Cortex of kidney (tissue), 1 donor: Measurements from ENCODE around the gene EPS8.
"Not testable (repeated sequence)": the region's sequence is repeated elsewhere in the genome, so short reads cannot be mapped to it uniquely, and the experiment has no call there.

Experiments used
- DNase-seq: peaks from one replicate; lab custom pipeline; 2025; lab: John Stamatoyannopoulos, UW

EPS8 gene

DNA sequence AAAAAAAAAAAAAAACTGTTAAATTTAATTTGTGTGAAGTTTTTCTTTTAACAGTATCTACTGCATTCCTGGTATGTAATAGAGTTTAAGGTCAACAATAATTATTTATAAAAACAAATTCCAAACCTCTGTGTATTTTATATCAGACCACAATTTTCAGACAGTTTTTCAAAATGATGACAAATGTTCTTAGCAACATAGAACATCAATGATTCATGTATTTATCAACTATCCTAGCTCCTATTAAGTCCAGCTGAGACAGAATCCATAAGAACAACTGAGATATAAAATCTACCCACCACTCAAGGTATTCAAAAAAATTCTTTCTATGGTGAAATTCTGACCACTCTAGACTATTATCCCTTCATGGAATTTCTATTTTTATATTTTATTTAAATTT, 144.5 kb downstream of the EPS8 start:
- no peak for DNase-seq

DNA sequence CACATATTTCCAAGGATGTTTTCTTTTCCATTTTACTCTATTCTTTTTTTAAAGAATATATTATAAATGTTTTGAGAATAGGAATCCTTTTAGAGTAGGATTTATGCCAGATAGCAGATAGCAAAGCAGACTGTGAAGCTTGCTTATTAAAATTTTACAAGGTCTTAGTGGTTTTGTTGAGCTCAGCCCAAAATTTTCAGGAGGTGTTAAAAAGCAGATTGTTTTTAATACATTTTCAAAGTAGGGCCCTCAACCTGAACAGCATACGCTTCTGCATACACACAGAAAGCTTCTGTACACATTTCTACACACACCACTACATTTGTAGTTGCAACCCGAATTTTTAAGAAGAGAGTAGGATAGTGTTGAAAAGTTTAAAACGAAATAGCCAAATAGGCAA, 151.0 kb downstream of the EPS8 start:
- no peak for DNase-seq

DNA sequence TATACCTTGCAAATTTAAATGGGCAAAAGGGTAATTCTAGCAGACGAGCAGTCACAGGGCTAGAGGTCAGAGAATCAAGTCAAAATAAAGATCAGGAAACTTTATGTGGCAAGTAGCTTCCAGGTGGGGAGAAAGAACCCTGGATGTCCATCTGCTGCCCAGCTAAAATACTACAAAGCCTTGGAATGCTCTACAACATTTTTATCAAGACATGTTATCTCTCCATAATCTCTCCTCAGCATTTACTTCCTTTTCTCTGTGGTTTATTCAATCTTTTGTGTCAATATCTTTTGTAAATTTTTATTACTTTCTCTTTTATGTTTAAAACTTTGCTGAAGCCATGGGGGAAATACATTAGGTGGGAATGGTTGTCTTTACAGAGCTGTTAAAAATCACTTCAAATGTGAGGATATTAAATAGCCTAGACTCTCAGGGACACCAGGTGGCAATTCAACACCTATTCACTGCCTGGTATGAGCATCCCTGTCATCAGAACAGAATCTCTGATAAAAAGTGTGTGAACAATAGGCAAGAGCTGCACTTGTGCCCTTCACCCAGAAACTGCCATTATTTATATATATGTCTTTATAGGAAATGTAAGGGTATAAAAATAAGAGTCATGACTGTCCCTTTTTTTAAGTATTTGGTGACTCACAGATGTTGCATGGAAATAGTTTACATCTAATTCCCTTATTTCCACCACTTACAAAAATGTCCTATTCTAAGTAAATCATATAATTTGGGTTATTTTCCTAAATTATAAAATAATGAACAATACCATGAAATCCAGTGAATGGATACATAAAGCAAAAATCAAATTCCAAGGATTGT, 152.9 kb downstream of the EPS8 start:
- no peak for DNase-seq

DNA sequence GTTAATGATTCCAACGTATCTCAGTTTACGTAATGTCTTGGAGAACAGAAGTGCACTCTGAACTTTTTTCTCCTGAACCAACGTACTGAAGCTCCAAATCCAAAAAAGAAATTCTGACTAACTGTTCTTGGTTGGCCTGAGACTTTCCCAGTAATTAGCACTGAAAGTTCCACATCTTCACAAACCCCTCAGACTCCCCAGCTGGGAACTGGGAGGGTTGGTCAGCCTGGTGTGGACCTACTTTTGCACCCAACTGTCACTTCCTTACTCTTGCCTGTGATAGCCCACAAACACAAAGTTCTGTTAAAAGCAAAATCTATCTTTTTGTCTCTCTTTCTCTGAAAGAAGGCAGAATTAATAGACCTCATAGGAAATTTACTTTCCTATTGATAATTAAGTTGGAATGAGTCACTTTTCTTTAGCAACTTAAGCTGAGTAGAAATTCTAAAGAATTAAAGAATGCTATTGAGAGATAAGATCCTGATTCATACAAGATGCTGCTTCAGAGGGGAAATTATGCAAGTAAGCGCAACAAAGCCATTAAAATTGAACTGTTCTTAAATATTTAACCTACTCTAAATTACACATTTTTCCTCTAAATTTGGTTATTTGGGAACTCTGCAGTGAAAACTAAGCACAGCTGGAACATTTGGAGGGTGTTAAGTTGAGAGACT, 155.0 kb downstream of the EPS8 start:
- DNase-seq: no peak

DNA sequence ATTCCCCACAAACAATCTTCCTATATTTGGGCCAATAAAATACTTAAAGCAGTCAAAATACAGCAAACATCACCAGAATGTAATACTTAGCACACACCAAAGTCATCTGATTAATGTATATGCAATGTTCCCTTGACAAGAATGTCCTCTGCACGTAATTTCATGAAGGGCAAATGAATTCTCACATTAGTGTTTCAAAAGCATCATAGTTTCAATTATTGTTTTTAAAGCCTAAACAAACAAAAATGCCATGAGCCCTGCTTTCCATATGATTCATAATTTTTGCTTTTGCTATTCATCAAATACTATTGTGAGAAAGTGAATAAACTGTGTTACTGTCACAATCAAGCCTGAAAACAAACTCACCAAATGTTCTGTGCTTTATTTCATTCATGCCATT, 156.0 kb downstream of the EPS8 start:
- DNase-seq: no peak

DNA sequence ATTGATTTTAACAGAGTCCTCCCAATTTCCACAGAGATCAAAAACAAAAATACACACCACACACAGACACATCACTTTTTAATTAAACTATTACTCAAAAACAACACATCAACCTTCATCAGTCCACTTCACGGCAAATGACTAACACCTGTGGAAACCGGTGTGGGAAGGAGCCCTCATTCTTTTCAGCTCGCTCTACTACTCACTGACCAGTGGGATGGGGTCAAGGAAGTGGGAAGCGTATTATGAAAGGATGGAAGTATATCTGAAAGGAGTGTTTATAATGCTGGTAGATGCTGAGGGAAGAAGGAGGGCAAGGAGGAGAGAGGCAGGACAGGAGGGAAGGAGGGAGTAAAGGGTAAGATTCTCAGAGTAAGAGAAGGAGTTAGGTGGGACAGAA, 156.5 kb downstream of the EPS8 start:
- DNase-seq: no peak

DNA sequence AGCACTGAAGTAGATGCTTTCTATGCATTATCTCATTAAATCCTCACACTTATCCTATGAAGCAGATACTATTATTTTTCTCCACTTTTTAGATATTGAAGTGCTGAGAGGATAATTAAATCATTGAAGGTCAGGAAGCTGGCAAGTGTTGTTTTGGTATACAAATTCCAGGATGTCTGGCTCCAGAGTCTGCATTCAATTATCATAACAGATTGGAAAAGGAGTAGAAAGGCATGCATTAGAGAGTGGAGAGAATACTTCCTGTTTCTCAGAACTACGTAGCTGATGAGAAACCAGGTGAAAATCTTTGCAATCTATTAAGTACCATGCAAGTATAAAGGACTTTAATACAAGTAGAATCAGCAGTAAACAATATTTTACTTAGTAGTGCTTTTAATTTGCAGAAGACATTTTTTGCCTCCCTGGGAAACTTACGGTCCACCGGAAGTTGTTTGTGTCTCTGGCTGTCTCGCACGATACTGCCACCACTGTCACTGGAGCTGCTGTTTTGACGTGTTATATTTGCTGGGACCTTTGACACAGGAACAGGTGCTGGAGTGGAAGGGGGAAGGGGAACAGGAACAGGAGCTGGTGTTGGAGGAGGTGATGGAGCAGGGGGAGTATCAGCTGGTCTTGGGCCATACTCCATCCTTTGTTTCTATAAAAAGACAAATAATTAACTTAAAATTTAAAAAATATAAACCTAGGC, 158.0 kb downstream of the EPS8 start:
- no peak for DNase-seq

DNA sequence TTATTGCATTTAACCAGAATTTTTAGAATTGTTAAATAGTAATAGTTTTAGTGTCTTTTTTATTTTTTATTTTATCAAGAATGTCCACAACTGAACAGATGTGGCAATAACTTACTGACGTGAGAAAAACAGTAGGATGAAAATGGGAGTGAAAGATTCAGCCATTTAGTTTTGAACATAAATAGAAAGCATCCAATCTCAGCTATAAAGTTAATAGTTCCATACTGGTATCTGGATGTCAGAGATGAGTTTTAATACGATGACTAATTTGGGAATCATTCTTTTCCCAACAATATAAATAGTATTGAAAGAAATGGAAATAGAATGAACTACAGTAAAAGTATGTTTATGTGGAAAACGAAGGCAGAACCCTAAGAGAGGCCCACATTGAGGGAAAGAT, 159.4 kb downstream of the EPS8 start:
- no peak for DNase-seq

DNA sequence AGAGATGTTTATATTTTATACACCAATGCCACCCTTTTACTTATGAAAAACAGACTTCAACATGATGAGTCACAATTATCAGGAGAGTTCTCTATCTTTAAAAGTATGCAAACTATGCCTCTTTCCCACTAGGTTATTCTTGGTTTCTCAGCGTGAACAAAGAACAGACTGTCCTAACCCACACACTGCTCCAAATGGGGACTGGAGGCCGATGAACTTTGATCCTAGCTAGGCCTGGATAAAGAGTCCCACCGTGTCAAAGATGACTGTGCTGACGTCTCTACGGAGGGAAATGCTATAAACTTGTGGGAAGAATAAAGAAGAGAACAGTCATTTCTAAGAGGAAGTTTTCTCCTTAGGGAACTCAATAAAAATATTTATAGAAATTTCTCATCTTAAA, 160.1 kb downstream of the EPS8 start:
- DNase-seq: no peak

DNA sequence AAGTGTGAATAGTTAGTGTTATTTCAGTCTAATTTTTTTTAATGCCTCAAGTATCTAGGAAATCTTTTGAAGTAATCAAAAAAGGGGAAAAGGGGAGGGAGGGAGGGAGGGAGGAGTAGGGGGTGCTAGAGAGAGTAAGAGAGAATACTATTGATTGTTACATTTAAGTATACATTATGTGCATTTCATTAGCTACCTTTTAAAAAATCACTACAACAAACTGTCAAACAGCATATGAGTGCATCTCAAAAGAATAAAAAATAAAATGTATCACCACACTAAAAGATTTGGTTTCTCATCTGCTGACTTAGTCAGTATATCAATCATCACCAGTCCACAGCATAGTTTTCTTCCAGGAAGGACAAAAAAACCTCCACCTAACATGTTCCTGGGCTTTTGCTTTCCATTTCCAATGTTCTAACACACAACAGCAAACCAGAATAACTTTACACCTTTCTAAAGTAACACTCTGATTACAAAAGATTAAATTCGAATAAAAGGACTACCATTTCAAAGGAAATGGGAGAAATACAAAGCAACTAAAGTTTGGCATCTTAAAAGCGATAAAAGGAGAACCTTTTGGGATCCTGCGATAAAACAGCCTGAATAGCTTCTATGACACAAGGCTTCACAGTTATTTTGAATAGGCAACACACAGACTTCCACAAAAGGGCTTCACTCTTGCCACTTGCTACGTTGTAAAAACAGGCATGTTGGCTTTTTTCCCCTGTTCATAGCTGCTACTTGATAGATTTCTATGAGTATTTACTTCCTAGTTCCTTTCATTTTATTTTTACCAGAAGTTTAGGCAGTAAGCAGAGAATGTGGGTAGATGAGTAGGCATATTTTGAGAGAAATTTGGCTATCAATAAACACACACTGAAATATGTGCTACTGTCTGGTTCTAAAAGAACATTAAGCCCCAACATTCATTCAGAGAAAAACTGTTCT, 160.9 kb downstream of the EPS8 start:
- no peak for DNase-seq

DNA sequence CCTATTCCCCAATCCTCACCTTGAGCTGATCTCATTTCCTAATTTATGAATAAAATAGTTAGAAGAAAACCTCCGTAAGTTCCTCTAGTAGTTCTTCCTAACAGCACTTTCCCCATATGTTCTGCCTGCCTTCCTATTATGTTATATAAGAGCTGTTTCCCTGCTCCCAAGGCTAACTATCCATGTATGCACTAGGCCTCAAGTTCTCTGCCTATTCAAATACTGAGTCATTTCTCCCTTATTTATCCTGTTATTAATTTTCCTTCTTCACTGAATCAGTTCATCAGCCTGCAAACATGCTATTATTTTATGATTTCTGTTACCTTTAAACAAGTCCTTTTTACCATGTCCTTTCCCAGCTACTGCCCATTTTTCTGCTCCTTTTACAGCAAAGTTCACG, 164.1 kb downstream of the EPS8 start:
- DNase-seq: no peak

DNA sequence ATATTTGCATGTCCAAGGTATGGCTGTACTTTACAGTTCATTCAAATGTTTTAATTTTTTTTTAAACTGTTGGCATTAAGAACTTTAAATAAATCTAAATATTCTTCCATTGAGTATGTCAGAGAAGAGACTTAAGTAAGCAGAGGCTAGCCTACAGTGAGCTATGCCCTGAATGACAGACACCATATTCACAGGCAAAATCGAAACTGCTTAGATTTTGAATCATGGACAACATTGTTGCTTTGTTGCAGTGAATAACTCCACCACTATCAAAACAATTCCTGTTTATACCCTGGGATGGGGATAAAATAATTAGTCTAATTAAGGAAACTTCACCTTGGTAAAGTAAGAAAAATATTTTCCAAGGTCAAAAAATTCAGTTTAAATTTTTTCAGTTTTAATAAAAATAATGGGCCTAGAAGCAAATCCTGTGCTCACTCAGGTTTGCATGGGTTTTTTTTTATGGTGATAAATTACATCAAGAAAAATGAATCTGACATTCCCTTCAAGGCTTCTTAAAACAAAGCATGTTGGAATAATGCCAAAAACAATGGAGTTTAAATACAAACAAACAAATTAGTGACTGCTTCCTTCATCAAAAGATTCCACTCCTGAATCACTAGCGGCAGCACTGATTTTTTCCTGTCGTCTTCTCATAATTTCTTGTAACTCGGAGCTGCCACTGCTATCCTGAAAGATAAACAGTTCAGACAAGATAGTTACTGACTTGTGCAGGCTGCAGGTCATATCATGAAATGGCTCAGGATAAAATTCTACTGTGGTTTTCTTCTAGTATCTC, 168.2 kb downstream of the EPS8 start:
- no peak for DNase-seq

DNA sequence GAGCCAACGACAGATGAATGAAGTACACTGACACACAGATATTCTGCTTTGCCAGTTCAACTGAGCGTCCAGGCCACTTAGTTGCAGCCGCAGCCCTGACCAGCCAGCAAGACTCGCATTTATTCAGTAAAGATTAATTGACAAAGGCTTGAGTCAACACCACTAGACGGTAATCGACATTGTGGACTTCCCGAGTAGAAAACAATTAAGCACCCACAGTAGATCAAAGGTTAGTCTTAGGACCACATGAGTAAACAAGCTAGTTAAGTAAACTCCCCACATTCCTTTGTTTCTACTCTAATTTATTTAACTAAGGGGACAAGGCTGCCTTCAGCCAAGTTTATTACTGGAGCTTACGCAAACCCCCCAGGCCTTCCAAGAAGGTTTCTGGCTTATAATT, 172.7 kb downstream of the EPS8 start:
- not testable (repeated sequence) for DNase-seq

DNA sequence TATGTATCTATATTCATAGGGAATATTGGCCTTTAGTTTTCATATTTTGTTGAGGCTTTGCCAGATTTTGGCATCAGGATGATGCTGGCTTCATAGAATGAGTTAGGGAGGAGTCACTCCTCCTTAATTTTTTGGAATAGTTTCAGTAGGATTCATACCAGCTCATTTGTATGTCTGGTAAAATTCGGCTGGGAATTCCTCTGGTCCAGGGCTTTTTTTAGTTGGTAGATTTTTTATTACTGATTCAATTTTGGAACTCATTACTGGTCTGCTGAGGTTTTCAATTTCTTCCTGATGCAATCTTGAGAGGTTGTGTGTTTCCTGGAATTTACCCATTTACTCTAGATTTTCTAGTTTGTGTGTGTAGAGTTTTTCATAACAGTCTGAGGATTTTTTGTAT, 175.2 kb downstream of the EPS8 start:
- no peak for DNase-seq

DNA sequence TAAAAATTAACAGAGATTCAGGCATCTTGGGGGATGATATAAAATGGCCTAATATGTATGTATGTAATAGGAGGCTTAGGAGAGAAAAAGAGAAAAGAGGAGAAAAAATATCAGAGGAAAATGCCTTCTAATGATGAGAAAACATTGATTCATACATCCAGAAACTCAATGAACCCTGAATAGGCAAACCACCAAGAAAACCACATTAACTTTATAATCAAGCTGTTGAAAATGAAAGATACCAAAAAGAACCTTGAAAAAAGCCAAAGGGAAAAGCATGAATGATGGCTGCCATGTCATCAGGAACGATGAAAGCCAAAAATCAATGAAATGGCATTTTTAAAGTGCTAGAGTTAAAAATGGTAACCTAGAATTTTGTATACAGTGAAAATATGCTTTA, 180.2 kb downstream of the EPS8 start:
- DNase-seq: no peak

DNA sequence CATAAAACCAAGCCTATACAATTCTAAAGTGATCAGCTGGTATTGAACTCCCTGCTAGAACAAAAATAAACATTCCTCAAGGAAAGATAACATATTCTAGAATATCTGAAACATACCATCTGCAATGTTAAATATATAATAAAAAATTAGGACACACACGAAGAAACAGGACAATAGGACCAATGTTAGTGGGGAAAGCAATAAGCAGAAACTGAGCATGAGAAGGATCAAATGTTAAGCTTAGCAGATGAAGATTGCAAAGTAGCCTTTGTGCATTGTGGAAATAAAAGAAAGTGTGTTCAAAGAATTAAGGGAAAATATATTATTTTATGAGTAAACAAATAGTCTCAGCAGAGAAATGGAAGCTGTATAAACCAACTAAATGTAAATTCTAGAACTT, 180.8 kb downstream of the EPS8 start:
- DNase-seq: no peak

DNA sequence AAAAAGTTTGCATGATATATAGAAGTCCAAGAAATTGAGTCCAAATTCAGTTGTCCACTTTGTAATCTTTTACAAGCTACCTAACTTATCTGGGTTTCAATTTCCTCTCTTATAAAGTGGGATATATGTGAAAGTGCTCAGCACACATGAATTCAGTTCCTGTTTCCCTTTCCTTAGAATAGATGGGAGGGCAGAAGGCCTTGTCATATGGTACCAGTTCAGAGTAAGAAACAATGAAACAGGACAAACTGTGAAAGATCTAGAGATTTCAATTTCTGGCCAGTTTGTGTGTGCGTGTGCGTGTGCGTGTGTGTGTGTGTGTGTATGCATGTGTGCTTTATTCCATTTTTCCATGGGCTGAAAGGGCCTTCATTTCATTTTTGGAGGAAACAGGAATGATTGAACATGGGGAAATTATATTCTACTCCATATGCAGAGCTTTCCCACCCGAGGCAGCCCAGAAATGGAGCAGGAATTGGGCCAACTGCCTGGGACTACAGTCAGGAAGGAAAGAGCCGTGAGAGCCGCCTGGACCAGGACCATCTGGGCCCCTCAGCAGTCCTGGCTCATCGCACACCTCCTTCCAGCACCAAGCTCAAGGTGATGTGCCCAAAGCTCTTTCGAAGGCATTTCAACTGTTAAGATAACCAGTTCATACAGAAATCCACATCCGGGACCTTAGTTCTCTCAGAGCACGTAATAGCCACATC, 183.2 kb downstream of the EPS8 start:
- DNase-seq: no peak

DNA sequence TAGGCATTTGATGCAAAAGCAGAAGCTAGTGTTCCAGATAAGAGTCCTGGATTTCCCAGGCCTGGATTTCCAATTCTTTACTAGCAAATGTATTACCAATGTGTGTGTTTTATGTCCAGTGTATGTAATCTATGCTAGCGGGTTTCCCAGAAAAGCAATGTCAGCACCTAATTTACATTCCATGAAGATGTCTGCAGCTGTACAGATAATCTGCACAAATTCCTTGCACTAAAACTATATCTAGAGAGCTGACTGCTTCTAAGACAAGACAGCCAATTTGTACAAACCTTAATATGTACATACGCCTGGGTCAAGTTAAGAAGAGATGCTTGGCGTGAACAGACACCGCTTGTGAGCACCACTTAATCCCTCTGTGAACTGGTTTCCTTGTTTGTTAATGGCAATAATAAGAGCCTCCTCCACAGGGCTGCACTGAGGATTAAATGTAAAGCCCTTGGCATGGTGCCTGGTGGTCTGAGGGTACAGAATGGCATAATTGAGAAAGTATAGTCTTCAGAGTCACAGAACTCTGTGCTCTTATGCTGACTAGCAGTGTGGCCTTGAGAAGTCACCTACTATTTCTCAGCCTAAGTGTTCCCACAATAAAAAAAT, 185.6 kb downstream of the EPS8 start:
- no peak for DNase-seq

DNA sequence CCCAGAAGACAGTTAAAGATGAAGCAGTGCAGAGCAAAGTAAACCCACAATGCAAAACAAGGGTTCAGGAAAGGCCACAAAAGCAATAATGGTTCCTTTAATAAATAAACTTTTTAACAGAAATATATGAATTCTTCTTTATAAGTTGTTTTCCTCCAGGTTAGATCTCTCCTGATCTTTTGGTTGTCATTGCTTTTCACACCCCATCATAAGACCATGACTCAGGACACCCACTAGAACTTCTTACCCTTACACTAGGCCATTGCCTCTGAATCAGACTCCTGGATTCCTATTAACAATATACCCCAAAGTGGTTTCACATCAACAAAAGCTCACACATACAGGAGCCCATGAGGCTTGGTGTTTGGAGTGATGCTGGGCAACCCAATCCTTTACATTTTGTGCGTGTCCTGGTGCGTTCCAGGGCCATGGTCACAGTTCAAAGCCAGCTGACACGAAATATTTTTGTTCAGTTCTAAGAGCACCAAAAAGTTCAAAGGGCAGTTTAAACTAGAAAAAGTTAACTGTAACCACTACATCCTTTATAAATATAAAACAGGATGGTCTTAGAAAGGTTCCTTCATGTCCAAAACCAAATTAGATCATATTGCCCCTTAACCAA, 187.0 kb downstream of the EPS8 start:
- DNase-seq: no peak
